ENCODE results near the gene MAZ.
"Not testable (repeated sequence)": the region's sequence is repeated elsewhere in the genome, so short reads cannot be mapped to it uniquely, and the experiment has no call there.

MAZ gene

DNA sequence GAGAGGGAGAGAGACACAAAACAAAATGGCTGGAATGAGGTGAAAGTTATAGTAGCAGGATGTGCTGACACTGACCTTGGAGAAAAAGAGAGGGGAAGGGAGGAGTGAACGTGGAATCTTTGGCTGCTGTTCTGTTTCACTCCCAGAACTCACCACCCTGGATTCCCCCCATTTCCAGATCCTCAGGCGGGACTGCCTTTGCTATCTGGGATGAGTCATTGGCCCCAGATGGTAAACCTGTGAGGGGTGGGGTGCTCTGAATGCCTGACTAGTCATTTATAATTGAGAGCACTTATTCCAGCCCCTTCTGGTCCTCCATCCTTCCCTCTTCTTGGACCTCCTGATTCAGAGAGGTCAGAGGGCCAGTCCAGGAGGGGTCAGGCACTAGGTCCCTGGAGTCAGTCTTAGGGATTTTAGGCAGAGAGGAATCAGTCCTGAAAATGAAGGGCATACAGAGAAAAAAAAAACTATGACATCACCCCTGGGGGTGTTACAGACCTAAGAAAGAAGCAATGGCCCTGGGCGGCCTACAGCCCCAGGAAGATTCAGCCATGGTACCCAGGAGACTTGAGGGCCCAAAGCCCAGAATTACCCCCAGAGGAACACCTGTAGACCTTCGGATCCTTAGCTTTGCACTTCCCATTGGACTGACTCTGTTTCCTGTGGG is 30.5 kb upstream of the MAZ start:
- H3F3A ChIP-seq (ENCODE audit: insufficient read depth), result no peaks in the 10 kb centered on the region
- no peak overlapping the region for H2AFZ ChIP-seq (ENCODE audit: low read depth, low read length, severe bottlenecking)
- H3K36me3 ChIP-seq (ENCODE audit: low read length), result no peaks in the 10 kb centered on the region
- no peaks in the 10 kb centered on the region for H3K79me2 ChIP-seq (ENCODE audit: insufficient read depth, low read length)
- H3K4me3 ChIP-seq (ENCODE audit: insufficient read depth, low read length, poor library complexity, severe bottlenecking), result no peak overlapping the region
- TF ChIP-seq, protein P1, sequence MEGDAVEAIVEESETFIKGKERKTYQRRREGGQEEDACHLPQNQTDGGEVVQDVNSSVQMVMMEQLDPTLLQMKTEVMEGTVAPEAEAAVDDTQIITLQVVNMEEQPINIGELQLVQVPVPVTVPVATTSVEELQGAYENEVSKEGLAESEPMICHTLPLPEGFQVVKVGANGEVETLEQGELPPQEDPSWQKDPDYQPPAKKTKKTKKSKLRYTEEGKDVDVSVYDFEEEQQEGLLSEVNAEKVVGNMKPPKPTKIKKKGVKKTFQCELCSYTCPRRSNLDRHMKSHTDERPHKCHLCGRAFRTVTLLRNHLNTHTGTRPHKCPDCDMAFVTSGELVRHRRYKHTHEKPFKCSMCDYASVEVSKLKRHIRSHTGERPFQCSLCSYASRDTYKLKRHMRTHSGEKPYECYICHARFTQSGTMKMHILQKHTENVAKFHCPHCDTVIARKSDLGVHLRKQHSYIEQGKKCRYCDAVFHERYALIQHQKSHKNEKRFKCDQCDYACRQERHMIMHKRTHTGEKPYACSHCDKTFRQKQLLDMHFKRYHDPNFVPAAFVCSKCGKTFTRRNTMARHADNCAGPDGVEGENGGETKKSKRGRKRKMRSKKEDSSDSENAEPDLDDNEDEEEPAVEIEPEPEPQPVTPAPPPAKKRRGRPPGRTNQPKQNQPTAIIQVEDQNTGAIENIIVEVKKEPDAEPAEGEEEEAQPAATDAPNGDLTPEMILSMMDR (IDR thresholded peaks at IDR 0.05; ENCODE audit: insufficient read depth, low read length, poor library complexity, severe bottlenecking), result no peak
- no peak for TF ChIP-seq EZH2phosphoT487 (conservative IDR thresholded peaks at IDR 0.05; ENCODE audit: low read length)
- H3K9me3 ChIP-seq (ENCODE audit: insufficient read depth, low read length), result no peaks in the 10 kb centered on the region
- H3K9me2 ChIP-seq (replicated peaks; ENCODE audit: insufficient read depth, low read length), result no peaks in the 10 kb centered on the region
- H3K27me3 ChIP-seq (ENCODE audit: low read length), result no peaks in the 10 kb centered on the region
- H3K9ac ChIP-seq (ENCODE audit: low read length), result no peak overlapping the region
- H3K4me2 ChIP-seq (ENCODE audit: low read depth, low read length, poor library complexity, severe bottlenecking), result no peak overlapping the region
- H3K27ac ChIP-seq (ENCODE audit: low read depth, low read length), result no peak overlapping the region
- no peaks in the 10 kb centered on the region for H4K20me1 ChIP-seq (ENCODE audit: low read depth, low read length)

DNA sequence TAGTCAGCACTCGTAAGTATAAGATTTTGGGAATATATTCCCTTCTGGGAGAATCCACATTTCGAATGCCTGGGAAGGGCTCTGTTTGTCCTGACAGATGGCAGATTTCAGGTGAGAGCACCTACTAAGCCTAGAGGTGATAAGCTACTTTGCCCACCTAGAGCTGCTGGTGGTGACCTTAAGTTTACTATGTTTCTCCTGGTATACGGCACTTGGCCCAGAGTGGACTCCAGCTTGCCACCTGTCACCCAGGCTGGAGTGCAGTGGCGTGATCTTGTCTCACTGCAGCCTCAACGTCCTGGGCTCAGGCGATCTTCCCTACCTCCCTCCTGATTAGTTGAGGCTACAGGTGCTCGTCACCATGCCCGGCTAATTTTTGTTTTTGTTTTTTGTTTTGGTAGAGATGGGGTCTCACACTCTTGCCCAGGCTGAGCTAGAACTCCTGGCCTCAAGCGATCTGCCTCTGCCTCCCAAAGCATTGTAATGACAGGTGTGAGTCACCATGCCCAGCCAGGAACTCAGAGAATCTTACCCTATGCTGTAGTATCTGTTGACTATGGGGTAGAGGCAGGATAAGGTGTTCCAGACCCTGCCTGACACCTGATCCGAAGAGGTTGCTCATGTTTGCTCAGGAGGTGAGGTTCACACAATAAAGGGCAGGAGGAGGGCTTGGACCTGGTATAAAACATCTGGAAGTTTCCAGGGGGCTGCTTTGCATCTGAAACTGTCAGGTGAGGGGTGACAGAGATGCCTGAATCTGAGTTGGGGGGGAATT is 28.6 kb upstream of the MAZ start, which contains the start of gene ZG16:
ZG16 (plus strand) TSS at position 681 of the 775 bp plus-strand sequence. CDS start 1,011 bp downstream, outside the sequence.
- Histone ChIP-seq H3K9ac (ENCODE audit: low read length) (no peak within 1 kb of the TSS), H3K9me2 (replicated peaks; ENCODE audit: insufficient read depth, low read length) (no peaks in the 10 kb centered on the region), H3K9me3 (ENCODE audit: insufficient read depth, low read length) (no peaks in the 10 kb centered on the region), H3K79me2 (ENCODE audit: insufficient read depth, low read length) (no peaks in the 10 kb centered on the region), H4K20me1 (ENCODE audit: low read depth, low read length) (no peaks in the 10 kb centered on the region), H3K4me3 (ENCODE audit: insufficient read depth, low read length, poor library complexity, severe bottlenecking) (no peak within 1 kb of the TSS), H3K27ac (ENCODE audit: low read depth, low read length) (no peak within 1 kb of the TSS), H3K27me3 (ENCODE audit: low read length) (no peaks in the 10 kb centered on the region), H3F3A (ENCODE audit: insufficient read depth) (no peaks in the 10 kb centered on the region), H2AFZ (ENCODE audit: low read depth, low read length, severe bottlenecking) (no peak within 1 kb of the TSS), H3K36me3 (ENCODE audit: low read length) (no peaks in the 10 kb centered on the region), H3K4me2 (ENCODE audit: low read depth, low read length, poor library complexity, severe bottlenecking) (no peak within 1 kb of the TSS)
- TF ChIP-seq EZH2phosphoT487 (conservative IDR thresholded peaks at IDR 0.05; ENCODE audit: low read length), result no peak
- TF ChIP-seq, protein P1 (IDR thresholded peaks at IDR 0.05; ENCODE audit: insufficient read depth, low read length, poor library complexity, severe bottlenecking), result no peak

DNA sequence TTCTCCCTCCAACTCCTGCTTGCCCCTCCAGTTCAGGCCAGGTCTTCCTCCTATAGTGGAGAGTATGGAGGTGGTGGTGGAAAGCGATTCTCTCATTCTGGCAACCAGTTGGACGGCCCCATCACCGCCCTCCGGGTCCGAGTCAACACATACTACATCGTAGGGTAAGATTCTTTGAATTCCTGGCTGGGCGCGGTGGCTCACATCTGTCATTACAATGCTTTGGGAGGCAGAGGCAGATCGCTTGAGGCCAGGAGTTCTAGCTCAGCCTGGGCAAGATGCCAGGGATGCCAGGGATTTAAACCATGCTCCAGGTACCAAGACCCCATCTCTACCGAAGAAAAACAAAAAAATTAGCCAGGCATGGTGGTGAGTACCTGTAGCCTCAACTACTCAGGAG is 26.9 kb upstream of the MAZ start:
- H3K9me2 ChIP-seq (replicated peaks; ENCODE audit: insufficient read depth, low read length), result no peaks in the 10 kb centered on the region
- H3K9me3 ChIP-seq (ENCODE audit: insufficient read depth, low read length), result no peaks in the 10 kb centered on the region
- H3K4me3 ChIP-seq (ENCODE audit: insufficient read depth, low read length, poor library complexity, severe bottlenecking), result no peak overlapping the region
- H3K36me3 ChIP-seq (ENCODE audit: low read length), result no peaks in the 10 kb centered on the region
- no peak overlapping the region for H3K4me2 ChIP-seq (ENCODE audit: low read depth, low read length, poor library complexity, severe bottlenecking)
- no peak for TF ChIP-seq EZH2phosphoT487 (conservative IDR thresholded peaks at IDR 0.05; ENCODE audit: low read length)
- TF ChIP-seq, protein P1 (IDR thresholded peaks at IDR 0.05; ENCODE audit: insufficient read depth, low read length, poor library complexity, severe bottlenecking), result no peak
- no peaks in the 10 kb centered on the region for H3F3A ChIP-seq (ENCODE audit: insufficient read depth)
- H3K9ac ChIP-seq (ENCODE audit: low read length), result no peak overlapping the region
- H3K79me2 ChIP-seq (ENCODE audit: insufficient read depth, low read length), result no peaks in the 10 kb centered on the region
- no peaks in the 10 kb centered on the region for H3K27me3 ChIP-seq (ENCODE audit: low read length)
- H3K27ac ChIP-seq (ENCODE audit: low read depth, low read length), result no peak overlapping the region
- no peak overlapping the region for H2AFZ ChIP-seq (ENCODE audit: low read depth, low read length, severe bottlenecking)
- H4K20me1 ChIP-seq (ENCODE audit: low read depth, low read length), result no peaks in the 10 kb centered on the region

DNA sequence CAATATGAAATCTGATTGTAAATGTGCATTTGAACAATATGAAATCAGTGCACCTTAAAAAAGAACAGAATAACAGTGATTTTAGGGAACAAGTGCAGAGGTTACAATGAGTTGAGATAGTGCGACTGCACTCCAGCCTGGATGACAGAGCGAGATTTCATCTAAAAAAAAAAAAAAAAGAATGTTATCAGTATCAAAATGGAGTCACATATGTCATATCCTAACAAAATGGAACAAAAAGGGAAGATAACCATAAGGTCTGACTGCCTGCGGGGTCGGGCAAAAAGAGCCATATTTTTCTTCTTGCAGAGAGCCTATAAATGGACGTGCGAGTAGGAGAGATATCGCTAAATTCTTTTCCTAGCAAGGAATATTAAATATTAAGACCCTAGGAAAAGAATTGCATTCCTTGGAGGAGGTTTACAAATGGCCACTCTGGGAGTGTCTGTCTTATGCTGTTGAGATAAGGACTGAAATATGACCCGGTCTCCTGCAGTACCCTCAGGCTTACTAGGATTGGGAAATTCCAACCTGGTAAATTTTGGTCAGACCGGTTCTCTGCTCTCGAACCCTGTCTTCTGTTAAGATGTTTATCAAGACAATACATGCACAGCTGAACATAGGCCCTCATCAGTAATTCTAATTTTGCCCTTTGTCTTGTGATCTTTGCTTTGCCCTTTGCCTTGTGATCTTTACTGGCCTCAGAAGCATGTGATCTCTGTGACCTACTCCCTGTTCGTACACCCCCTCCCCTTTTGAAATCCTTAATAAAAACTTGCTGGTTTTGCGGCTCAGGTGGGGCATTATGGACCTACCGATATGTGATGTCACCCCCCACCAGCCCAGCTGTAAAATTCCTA is 23.0 kb upstream of the MAZ start:
- H3K9me3 ChIP-seq (ENCODE audit: insufficient read depth, low read length); H3K36me3 ChIP-seq (ENCODE audit: low read length); H3K4me3 ChIP-seq (ENCODE audit: insufficient read depth, low read length, poor library complexity, severe bottlenecking); H2AFZ ChIP-seq (ENCODE audit: low read depth, low read length, severe bottlenecking); H4K20me1 ChIP-seq (ENCODE audit: low read depth, low read length); H3K79me2 ChIP-seq (ENCODE audit: insufficient read depth, low read length); H3K4me2 ChIP-seq (ENCODE audit: low read depth, low read length, poor library complexity, severe bottlenecking); H3K27ac ChIP-seq (ENCODE audit: low read depth, low read length); H3K9me2 ChIP-seq (replicated peaks; ENCODE audit: insufficient read depth, low read length); H3F3A ChIP-seq (ENCODE audit: insufficient read depth); H3K27me3 ChIP-seq (ENCODE audit: low read length); H3K9ac ChIP-seq (ENCODE audit: low read length): not testable (repeated sequence)

Measured in SU-DHL-6 (cell line).